Dendritic cell treated with granulocyte-macrophage colony-stimulating factor and Interleukin-4, amounts not matched to agents 40 ng/mL and 50 ng/mL, for 4 days (primary cell): Measurements from ENCODE around the gene CFAP68.
"Not testable (repeated sequence)": the region's sequence is repeated elsewhere in the genome, so short reads cannot be mapped to it uniquely, and the experiment has no call there.

Experiments used
- H3K27ac Mint-ChIP-seq: one replicate; pipeline ENCODE4 v1.8.0; 2022; ENCODE audit warnings: mild to moderate bottlenecking, mixed read lengths
- H3K27me3 Mint-ChIP-seq: one replicate; pipeline ENCODE4 v1.8.0; 2022; ENCODE audit warnings: mild to moderate bottlenecking, mixed read lengths
- H3K36me3 Mint-ChIP-seq: one replicate; pipeline ENCODE4 v1.8.0; 2022; ENCODE audit warnings: low read depth, mixed read lengths
- H3K4me1 Mint-ChIP-seq: one replicate; pipeline ENCODE4 v1.8.0; 2022; ENCODE audit warnings: low read depth, mixed read lengths
- H3K4me3 Mint-ChIP-seq: one replicate; pipeline ENCODE4 v1.8.0; 2022; ENCODE audit warnings: mild to moderate bottlenecking, moderate library complexity, mixed read lengths
- H3K9me3 Mint-ChIP-seq: one replicate; pipeline ENCODE4 v1.8.0; 2022; ENCODE audit warnings: mixed read lengths
- intact Hi-C: fragments of 100-400 bp; cut with micrococcal nuclease; formaldehyde crosslinking; loops from one replicate; pipeline ENCODE4 v1.15.0; 2022

Gene CFAP68

GRCh38 chr11:111885053-111885452 lies 5.7 kb downstream of the CFAP68 start:
- H3K4me3 Mint-ChIP-seq, intact Hi-C loops, H3K27me3 Mint-ChIP-seq, H3K36me3 Mint-ChIP-seq, H3K9me3 Mint-ChIP-seq, H3K27ac Mint-ChIP-seq: not testable (repeated sequence)
- H3K4me1 Mint-ChIP-seq: peaks cover 15% of the 10 kb centered on the region

GRCh38 chr11:111886032-111886431 lies 6.7 kb downstream of the CFAP68 start:
- no peaks in the 10 kb centered on the region for H3K27me3 Mint-ChIP-seq
- H3K4me3 Mint-ChIP-seq: no peak overlapping the region
- H3K36me3 Mint-ChIP-seq: no peaks in the 10 kb centered on the region
- H3K27ac Mint-ChIP-seq: no peak overlapping the region
- peaks cover 15% of the 10 kb centered on the region for H3K4me1 Mint-ChIP-seq
- no peaks in the 10 kb centered on the region for H3K9me3 Mint-ChIP-seq
- intact Hi-C loops: no loop called here

GRCh38 chr11:111886844-111887243 lies 7.5 kb downstream of the CFAP68 start:
- peaks cover 10% of the 10 kb centered on the region for H3K4me1 Mint-ChIP-seq
- H3K4me3 Mint-ChIP-seq: no peak overlapping the region
- no peaks in the 10 kb centered on the region for H3K36me3 Mint-ChIP-seq
- intact Hi-C loops: no loop called here
- H3K27ac Mint-ChIP-seq: no peak overlapping the region
- H3K9me3 Mint-ChIP-seq: no peaks in the 10 kb centered on the region
- no peaks in the 10 kb centered on the region for H3K27me3 Mint-ChIP-seq

GRCh38 chr11:111905411-111905810 lies 26.1 kb downstream of the CFAP68 start:
- no peaks in the 10 kb centered on the region for H3K4me1 Mint-ChIP-seq
- H3K27me3 Mint-ChIP-seq: peaks cover 5% of the 10 kb centered on the region
- no peak overlapping the region for H3K27ac Mint-ChIP-seq
- intact Hi-C loops: no loop called here
- no peaks in the 10 kb centered on the region for H3K36me3 Mint-ChIP-seq
- no peak overlapping the region for H3K4me3 Mint-ChIP-seq
- H3K9me3 Mint-ChIP-seq: peaks cover 14% of the 10 kb centered on the region

- H3K36me3 Mint-ChIP-seq: no peaks in the 10 kb centered on the region
- intact Hi-C loops: no loop called here
- H3K4me1 Mint-ChIP-seq: no peaks in the 10 kb centered on the region
- H3K9me3 Mint-ChIP-seq: peaks cover 14% of the 10 kb centered on the region
- H3K4me3 Mint-ChIP-seq: no peak overlapping the region
- no peak overlapping the region for H3K27ac Mint-ChIP-seq
- H3K27me3 Mint-ChIP-seq: peaks cover 18% of the 10 kb centered on the region
Observed at GRCh38 chr11:111906680-111907079, 27.3 kb downstream of the CFAP68 start.

- Mint-ChIP-seq H3K4me1 (no peaks in the 10 kb centered on the region), H3K27me3 (peaks cover 39% of the 10 kb centered on the region), H3K27ac (no peak overlapping the region), H3K36me3 (no peaks in the 10 kb centered on the region), H3K4me3 (no peak overlapping the region), H3K9me3 (peaks cover 14% of the 10 kb centered on the region)
- intact Hi-C loops: no loop called here
Observed at GRCh38 chr11:111908639-111909305, 29.4 kb downstream of the CFAP68 start.

- H3K27me3 Mint-ChIP-seq: peaks cover 42% of the 10 kb centered on the region
Observed at GRCh38 chr11:111909378-111909777, 30.0 kb downstream of the CFAP68 start.

GRCh38 chr11:111910676-111911562 lies 31.6 kb downstream of the CFAP68 start:
- Mint-ChIP-seq H3K27ac (no peak overlapping the region), H3K27me3 (peaks cover 51% of the 10 kb centered on the region), H3K4me3 (no peak overlapping the region), H3K4me1 (no peaks in the 10 kb centered on the region), H3K9me3 (no peaks in the 10 kb centered on the region), H3K36me3 (no peaks in the 10 kb centered on the region)
- intact Hi-C loops: no loop called here

More at GRCh38 chr11:111909378-111909777, 30.0 kb downstream of the CFAP68 start:
- Mint-ChIP-seq H3K36me3 (no peaks in the 10 kb centered on the region), H3K9me3 (peaks cover 14% of the 10 kb centered on the region), H3K4me3 (no peak overlapping the region), H3K27ac (no peak overlapping the region), H3K4me1 (no peaks in the 10 kb centered on the region)
- intact Hi-C loops: no loop called here

- intact Hi-C loops: no loop called here
- H3K4me3 Mint-ChIP-seq: no peak within 1 kb of the TSS
- no peak within 1 kb of the TSS for H3K27ac Mint-ChIP-seq
- H3K36me3 Mint-ChIP-seq: no peaks in the 10 kb centered on the region
- H3K9me3 Mint-ChIP-seq: no peaks in the 10 kb centered on the region
- H3K4me1 Mint-ChIP-seq: no peaks in the 10 kb centered on the region
- H3K27me3 Mint-ChIP-seq: peaks cover 59% of the 10 kb centered on the region
Observed at GRCh38 chr11:111911563-111912401, 32.4 kb downstream of the CFAP68 start, which contains the start of gene CRYAB. CRYAB (minus strand) TSS chr11:111911770; CDS start chr11:111911724, 46 bp downstream.

GRCh38 chr11:111912535-111912934 lies 33.2 kb downstream of the CFAP68 start, which contains the start of gene HSPB2:
HSPB2 (plus strand) TSS chr11:111912734; CDS start chr11:111912830, 96 bp downstream.
- no peaks in the 10 kb centered on the region for H3K9me3 Mint-ChIP-seq
- intact Hi-C loops: no loop called here
- H3K27me3 Mint-ChIP-seq: peaks cover 65% of the 10 kb centered on the region
- no peaks in the 10 kb centered on the region for H3K4me1 Mint-ChIP-seq
- H3K27ac Mint-ChIP-seq: no peak within 1 kb of the TSS
- H3K4me3 Mint-ChIP-seq: no peak within 1 kb of the TSS
- H3K36me3 Mint-ChIP-seq: no peaks in the 10 kb centered on the region

- Mint-ChIP-seq H3K36me3 (no peaks in the 10 kb centered on the region), H3K4me1 (no peaks in the 10 kb centered on the region), H3K4me3 (no peak overlapping the region), H3K27me3 (peaks cover 65% of the 10 kb centered on the region), H3K9me3 (no peaks in the 10 kb centered on the region), H3K27ac (no peak overlapping the region)
- intact Hi-C loops: no loop called here
Observed at GRCh38 chr11:111913031-111913861, 33.9 kb downstream of the CFAP68 start.

GRCh38 chr11:111913997-111914396 lies 34.7 kb downstream of the CFAP68 start:
- Mint-ChIP-seq H3K9me3 (no peaks in the 10 kb centered on the region), H3K27ac (no peak overlapping the region), H3K27me3 (peaks cover 65% of the 10 kb centered on the region), H3K4me3 (no peak overlapping the region), H3K4me1 (no peaks in the 10 kb centered on the region), H3K36me3 (no peaks in the 10 kb centered on the region)
- intact Hi-C loops: no loop called here

GRCh38 chr11:111916768-111917167 lies 37.4 kb downstream of the CFAP68 start:
- no peak overlapping the region for H3K27ac Mint-ChIP-seq
- no peak overlapping the region for H3K4me3 Mint-ChIP-seq
- peaks cover 46% of the 10 kb centered on the region for H3K27me3 Mint-ChIP-seq
- no peaks in the 10 kb centered on the region for H3K4me1 Mint-ChIP-seq
- no peaks in the 10 kb centered on the region for H3K36me3 Mint-ChIP-seq
- no peaks in the 10 kb centered on the region for H3K9me3 Mint-ChIP-seq
- intact Hi-C loops: no loop called here
